HepG2 (cell line): Measurements from ENCODE around the gene STRIP1. TPM values are rescaled to one million over a fixed set of nuclear protein-coding genes. Genes with fewer than 3 reads are reported as not detected.

Experiments used
- ATAC-seq: fragments of 200-7000 bp; cut with Tn5 transposase; 3 replicates; pipeline ENCODE4 v1.9.1; 2020; ENCODE audit warnings: mild to moderate bottlenecking, moderate library complexity
- BruUV-seq: library from RNA; stranded (reverse); fragments of 400-500 nt; replicated peaks from 2 replicates; lab custom pipeline; 2021; lab: Mats Ljungman, UMichigan
- CTCF ChIA-PET: fragments of 300-600 bp; formaldehyde crosslinking; extraction: SDS; loops from one replicate; lab custom pipeline; 2021; ENCODE audit warnings: low total read pairs, inconsistent platforms, low intra/inter-chr PET ratio; lab: Yijun Ruan, JAX
- POLR2A ChIA-PET: fragments of 350-600 bp; sonication (Branson Sonifier 250); formaldehyde crosslinking; loops from one replicate; lab custom pipeline; 2020; ENCODE audit warnings: antibody characterized with exemption, inconsistent platforms; lab: Yijun Ruan, JAX
- DNase-seq: peaks from one replicate; pipeline ENCODE4 v3.0.0-alpha.2; 2015; ENCODE audit warnings: low spot score
- FAIRE-seq: peaks from 3 replicates; lab custom pipeline; 2011; peaks lifted over from hg19 to GRCh38; lab: Jason Lieb, UNC
- H2AFZ ChIP-seq: one replicate; pipeline ENCODE4 v1.6.1; 2011; ENCODE audit warnings: low read length, inconsistent platforms
- H3K27ac ChIP-seq: fragments of 300-600 bp; 3 replicates; pipeline ENCODE4 v1.8.0; 2011; ENCODE audit warnings: mixed run types, mild to moderate bottlenecking, mixed read lengths, low read length, inconsistent platforms; ENCODE audit not compliant: insufficient read depth; ENCODE audit errors: extremely low read length
- H3K27me3 ChIP-seq, 2 experiments: fragments of 200-600 bp in 1 of 2; 2 replicates in 1 of 2; 3 replicates in 1 of 2; pipeline versions ENCODE4 v1.6.0 to v1.8.0; 2011; ENCODE audit warnings: low read length in 2 of 2, mild to moderate bottlenecking in 2 of 2, moderate library complexity in 2 of 2, inconsistent platforms in 1 of 2; ENCODE audit not compliant: insufficient read depth in 2 of 2, control insufficient read depth in 1 of 2
- H3K36me3 ChIP-seq, 2 experiments: fragments of 200-600 bp in 1 of 2; replicated peaks in 1 of 2; 2 replicates in 1 of 2; 3 replicates in 1 of 2; pipeline versions ENCODE4 v1.5.1 to v1.8.0; 2011; ENCODE audit warnings: low read length in 2 of 2, inconsistent platforms in 1 of 2; ENCODE audit not compliant: insufficient read depth in 2 of 2, control insufficient read depth in 1 of 2
- H3K4me1 ChIP-seq: 2 replicates; pipeline ENCODE4 v1.5.1; 2012; ENCODE audit warnings: low read length, inconsistent platforms; ENCODE audit not compliant: insufficient read depth
- H3K4me2 ChIP-seq: 2 replicates; pipeline ENCODE4 v1.6.0; 2011; ENCODE audit warnings: low read depth, low read length, inconsistent platforms
- H3K4me3 ChIP-seq, 3 experiments: fragments of 200-600 bp in 1 of 3; sonication (generic), shearing (Covaris generic) in 1 of 3; replicated peaks in 1 of 3; 2 replicates each; pipeline ENCODE4 v1.5.1; 2011 to 2016; ENCODE audit warnings: low read length in 3 of 3, inconsistent platforms in 2 of 3, low read depth in 2 of 3, mild to moderate bottlenecking in 2 of 3, control low read depth in 1 of 3, mixed read lengths in 1 of 3; ENCODE audit not compliant: insufficient read depth in 1 of 3
- H3K79me2 ChIP-seq: one replicate; pipeline ENCODE4 v1.6.1; 2011; ENCODE audit warnings: low read length, inconsistent platforms; ENCODE audit not compliant: insufficient read depth
- H3K9ac ChIP-seq: 2 replicates; pipeline ENCODE4 v1.6.0; 2011; ENCODE audit warnings: mild to moderate bottlenecking, low read depth, low read length, inconsistent platforms; ENCODE audit not compliant: insufficient read depth
- H3K9me3 ChIP-seq: 2 replicates; pipeline ENCODE4 v1.5.1; 2012; ENCODE audit warnings: mild to moderate bottlenecking, low read length
- H4K20me1 ChIP-seq: 2 replicates; pipeline ENCODE4 v1.6.0; 2011; ENCODE audit warnings: inconsistent platforms, mild to moderate bottlenecking, low read length, moderate library complexity; ENCODE audit not compliant: insufficient read depth
- HNF1B ChIP-seq: sonication (generic); formaldehyde crosslinking; IDR thresholded peaks from 2 replicates; pipeline ENCODE4 v1.5.1; 2020; ENCODE audit warnings: mild to moderate bottlenecking, moderate library complexity, missing genetic modification reagents
- HNRNPUL1 ChIP-seq: fragments of 200-400 bp; formaldehyde crosslinking; IDR thresholded peaks from 2 replicates; pipeline ENCODE4 v1.6.1; 2017; ENCODE audit warnings: low read depth, mild to moderate bottlenecking, low read length, moderate library complexity
- HOMEZ ChIP-seq: IDR thresholded peaks from 2 replicates; pipeline ENCODE4 v1.6.1; 2016; ENCODE audit warnings: low read depth
- LCORL ChIP-seq, 2 experiments: fragments of 450-650 bp in 1 of 2; sonication (generic) in 1 of 2; formaldehyde crosslinking in 1 of 2; IDR thresholded peaks; 2 replicates each; pipeline versions ENCODE4 v1.5.0 to v1.6.1; 2017 to 2020; ENCODE audit warnings: antibody characterized with exemption in 1 of 2, missing genetic modification reagents in 1 of 2
- RAD21 ChIP-seq: fragments of 450-650 bp; formaldehyde crosslinking; IDR thresholded peaks from 2 replicates; pipeline ENCODE4 v1.5.0; 2020; ENCODE audit warnings: mild to moderate bottlenecking
- SALL1 ChIP-seq: sonication (generic); formaldehyde crosslinking; IDR thresholded peaks from 2 replicates; pipeline ENCODE4 v1.8.0; 2022; ENCODE audit warnings: mild to moderate bottlenecking, missing genetic modification reagents
- SMC3 ChIP-seq: IDR thresholded peaks from 2 replicates; pipeline ENCODE4 v1.6.1; 2011; ENCODE audit warnings: low read length, improper control_type of control experiment
- SNAI1 ChIP-seq: sonication (generic); formaldehyde crosslinking; IDR thresholded peaks from 2 replicates; pipeline ENCODE4 v1.5.0; 2020; ENCODE audit warnings: mild to moderate bottlenecking, missing genetic modification reagents, borderline replicate concordance
- TOPORS ChIP-seq: sonication (generic); formaldehyde crosslinking; IDR thresholded peaks from 2 replicates; pipeline ENCODE4 v1.8.0; 2023; ENCODE audit warnings: mild to moderate bottlenecking, missing genetic modification reagents
- XRCC5 ChIP-seq: fragments of 200-400 bp; formaldehyde crosslinking; optimal IDR thresholded peaks from 2 replicates; pipeline ENCODE3; 2017; ENCODE audit warnings: mild to moderate bottlenecking, low read length
- ZNF883 ChIP-seq: sonication (generic); formaldehyde crosslinking; IDR thresholded peaks from 2 replicates; pipeline ENCODE4 v1.5.1; 2020; ENCODE audit warnings: mild to moderate bottlenecking, missing genetic modification reagents; ENCODE audit errors: not compliant biosample characterization
- WGBS: methylation state at CpG from one replicate; pipeline ENCODE4 v1.1.6; 2017; ENCODE audit warnings: low lambda C conversion rate; 5-methylcytosine and 5-hydroxymethylcytosine counted together
- in situ Hi-C: cut with HindIII; loops from 2 replicates; pipeline ENCODE4 v1.10.0; 2017; ENCODE audit warnings: low pct_unique_long_range_greater_than_20kb; ENCODE audit not compliant: extremely low pct_ligation_motif_present
- intact Hi-C: fragments of 100-400 bp; cut with micrococcal nuclease; formaldehyde crosslinking; loops from one replicate; pipeline ENCODE4 v1.10.0; 2022; ENCODE audit not compliant: unreplicated experiment
- polyA plus RNA-seq, 8 experiments: library from polyadenylated mRNA; depleted of rRNA in 3 of 8; stranded (reverse) in 7 of 8; unstranded in 1 of 8; fragments of >200 nt; fragmentation: Illumina TruSeq in 4 of 8; extraction: Trizol in 4 of 8; gene quantifications; 2 replicates each; pipeline versions ENCODE4 v1.2.1 to v1.2.3, GENCODE V29; 2011 to 2016; ENCODE audit warnings: low read depth in 4 of 8, missing spikeins in 1 of 8, mixed read lengths in 1 of 8; ENCODE audit not compliant: insufficient read depth in 1 of 8
- total RNA-seq, 5 experiments: library from RNA; depleted of rRNA; stranded (reverse); fragments of >200 nt; fragmentation: Illumina TruSeq; extraction: Trizol; gene quantifications; 2 replicates each; pipeline ENCODE4 v1.2.3, GENCODE V29; 2016; ENCODE audit warnings: low read depth in 1 of 5
- TF ChIP-seq, protein P1 (sequence below): sonication (generic); formaldehyde crosslinking; IDR thresholded peaks from 2 replicates; pipeline ENCODE4 v1.4.0; 2020; ENCODE audit warnings: low read depth, missing genetic modification reagents

STRIP1 gene
- total and polyA plus RNA-seq, 2 of the 13 experiments (the other 11 are each of a cell fraction or from before 2014, with no cell fraction given): 20.9 to 27.9 TPM

DNA sequence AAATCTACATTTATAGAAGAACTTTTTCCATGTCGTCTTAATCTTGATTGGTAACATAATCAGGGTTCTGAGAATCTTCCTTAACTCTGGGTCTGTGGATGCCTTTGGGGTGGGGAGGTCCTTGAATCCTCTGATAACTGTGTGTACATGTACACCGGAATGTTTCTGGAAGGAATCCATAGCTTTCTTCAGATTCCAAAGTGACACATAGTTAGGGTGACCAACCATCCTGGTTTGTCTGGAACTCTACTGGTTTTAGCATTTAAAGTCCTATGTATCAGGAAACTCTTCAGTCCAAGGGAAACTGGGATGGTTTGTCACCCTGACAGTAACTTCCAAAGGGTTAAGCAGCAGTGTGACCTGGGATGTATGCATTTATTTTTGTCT lies 16.8 kb downstream of the STRIP1 start (continued):
- TF ChIP-seq HOMEZ (CRISPR knock-in tag) (no peak), ZNF883 (CRISPR knock-in tag) (no peak)
- TF ChIP-seq, all 625 proteins: peak for 0

GRCh38 chr1:110053552-110054428 lies 19.4 kb downstream of the STRIP1 start:
- Histone ChIP-seq H3K9ac (no peak overlapping the region), H3K4me1 (peaks cover 17% of the 10 kb centered on the region), H2AFZ (no peak overlapping the region), H3K4me3 (no peak overlapping the region), H3K4me2 (no peak overlapping the region), H3K36me3 (peaks cover 36 to 80% of the 10 kb centered on the region in 2 experiments), H3K9me3 (no peaks in the 10 kb centered on the region), H3K27me3 (no peaks in the 10 kb centered on the region), H3K27ac (no peak overlapping the region), H4K20me1 (0 out of 2 replicates have a peak, but pooled peaks cover 3% of the 10 kb centered on the region), H3K79me2 (no peaks in the 10 kb centered on the region)
- intact Hi-C loops: loop anchor here (1.0 kb wide), 1 partner anchor 53 kb away; no protein-coding TSS in a partner anchor
- WGBS: 82% methylated on average over 14 of the region's 16 CpGs
- peak; percentile 87 for ATAC-seq
- DNase-seq: peak; percentile 21
- ChIA-PET CTCF (interaction anchor here (3.5 kb wide), 1 partner anchor 52 kb away, joined by 20 read pairs; no protein-coding TSS in a partner anchor), POLR2A (no interaction called here)
- in situ Hi-C loops: loop anchor here (5.0 kb wide), 1 partner anchor 54 kb away; no protein-coding TSS in a partner anchor
- BruUV-seq: no TSS peak
- peak; percentile 77 for FAIRE-seq
- 0 out of 2 replicates have a peak, but pooled peaks have one; percentile 14 for TF ChIP-seq HNF1B
- TF ChIP-seq HNRNPUL1: no peak
- no peak for TF ChIP-seq TOPORS (CRISPR knock-in tag)
- peak; percentile 86 for TF ChIP-seq RAD21 (CRISPR knock-in tag)
- TF ChIP-seq LCORL (IDR thresholded peaks at IDR 0.05): no peak
- TF ChIP-seq LCORL (CRISPR knock-in tag; IDR thresholded peaks at IDR 0.05): no peak
- TF ChIP-seq XRCC5: peak; percentile 39
- TF ChIP-seq, protein P1, sequence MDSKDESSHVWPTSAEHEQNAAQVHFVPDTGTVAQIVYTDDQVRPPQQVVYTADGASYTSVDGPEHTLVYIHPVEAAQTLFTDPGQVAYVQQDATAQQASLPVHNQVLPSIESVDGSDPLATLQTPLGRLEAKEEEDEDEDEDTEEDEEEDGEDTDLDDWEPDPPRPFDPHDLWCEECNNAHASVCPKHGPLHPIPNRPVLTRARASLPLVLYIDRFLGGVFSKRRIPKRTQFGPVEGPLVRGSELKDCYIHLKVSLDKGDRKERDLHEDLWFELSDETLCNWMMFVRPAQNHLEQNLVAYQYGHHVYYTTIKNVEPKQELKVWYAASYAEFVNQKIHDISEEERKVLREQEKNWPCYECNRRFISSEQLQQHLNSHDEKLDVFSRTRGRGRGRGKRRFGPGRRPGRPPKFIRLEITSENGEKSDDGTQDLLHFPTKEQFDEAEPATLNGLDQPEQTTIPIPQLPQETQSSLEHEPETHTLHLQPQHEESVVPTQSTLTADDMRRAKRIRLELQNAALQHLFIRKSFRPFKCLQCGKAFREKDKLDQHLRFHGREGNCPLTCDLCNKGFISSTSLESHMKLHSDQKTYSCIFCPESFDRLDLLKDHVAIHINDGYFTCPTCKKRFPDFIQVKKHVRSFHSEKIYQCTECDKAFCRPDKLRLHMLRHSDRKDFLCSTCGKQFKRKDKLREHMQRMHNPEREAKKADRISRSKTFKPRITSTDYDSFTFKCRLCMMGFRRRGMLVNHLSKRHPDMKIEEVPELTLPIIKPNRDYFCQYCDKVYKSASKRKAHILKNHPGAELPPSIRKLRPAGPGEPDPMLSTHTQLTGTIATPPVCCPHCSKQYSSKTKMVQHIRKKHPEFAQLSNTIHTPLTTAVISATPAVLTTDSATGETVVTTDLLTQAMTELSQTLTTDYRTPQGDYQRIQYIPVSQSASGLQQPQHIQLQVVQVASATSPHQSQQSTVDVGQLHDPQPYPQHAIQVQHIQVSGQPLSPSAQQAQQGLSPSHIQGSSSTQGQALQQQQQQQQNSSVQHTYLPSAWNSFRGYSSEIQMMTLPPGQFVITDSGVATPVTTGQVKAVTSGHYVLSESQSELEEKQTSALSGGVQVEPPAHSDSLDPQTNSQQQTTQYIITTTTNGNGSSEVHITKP (CRISPR knock-in tag): no peak
- TF ChIP-seq SALL1 (CRISPR knock-in tag): peak; percentile 51; the same call in 1 of the 2 replicates
- no peak for TF ChIP-seq SNAI1
- TF ChIP-seq SMC3: peak; percentile 74
